Motor neuron (in vitro differentiated cells): ENCODE measurements around the gene STARD7. TPM values are rescaled to one million over a fixed set of nuclear protein-coding genes. Genes with fewer than 3 reads are reported as not detected.
A peak's percentile ranks its signal among the peaks of the same experiment; 100 is the strongest.
"Not testable (repeated sequence)": the region's sequence is repeated elsewhere in the genome, so short reads cannot be mapped to it uniquely, and the experiment has no call there.

ENCODE experiments used
- ATAC-seq, 8 experiments: fragments of 200-7000 bp; cut with Tn5 transposase; replicated peaks in 6 of 8; 2 replicates each; pipeline ENCODE4 v1.8.0; 2021; ENCODE audit warnings: mild to moderate bottlenecking in 8 of 8, moderate library complexity in 8 of 8
- H3K27ac ChIP-seq, 2 donors: fragments of 250-450 bp; sonication (Bioruptor Pico); 2 replicates each; pipeline ENCODE4 v1.9.0; 2021; ENCODE audit warnings: antibody characterized with exemption in 2 of 2, mild to moderate bottlenecking in 2 of 2, moderate library complexity in 1 of 2
- H3K4me1 ChIP-seq, 2 donors: fragments of 250-450 bp; sonication (Bioruptor Pico); replicated peaks in 1 of 2; 2 replicates each; pipeline ENCODE4 v1.6.1; 2021; ENCODE audit warnings: antibody characterized with exemption in 2 of 2, mild to moderate bottlenecking in 2 of 2, moderate library complexity in 1 of 2
- H3K4me3 ChIP-seq, 5 donors: fragments of 250-450 bp; sonication (Bioruptor Pico); 2 replicates each; pipeline ENCODE4 v1.9.0; 2021; ENCODE audit warnings: antibody characterized with exemption in 5 of 5, mild to moderate bottlenecking in 5 of 5, moderate library complexity in 4 of 5
- WGBS, 10 experiments: fragments of 450-650 bp; shearing (Covaris generic); methylation state at CpG; one replicate each; pipeline ENCODE4 v1.0.0; 2022; 5-methylcytosine and 5-hydroxymethylcytosine counted together
- in situ Hi-C, 9 experiments: fragments of 400-800 bp; cut with MboI; loops; one replicate each; pipeline ENCODE4 v1.15.0; 2021; ENCODE audit warnings: low sequenced_read_pairs in 9 of 9, low pct_unique_long_range_greater_than_20kb in 2 of 9; ENCODE audit not compliant: unreplicated experiment in 9 of 9
- total RNA-seq, 8 experiments: library from RNA; unstranded; fragments of 300-600 nt; gene quantifications; 2 replicates each; pipeline versions ENCODE4 v1.2.3 to v1.2.4, GENCODE V29; 2022

Gene STARD7
- total RNA-seq, 8 experiments from 2014 or later: 54.5 to 134 (median 100) TPM

DNA sequence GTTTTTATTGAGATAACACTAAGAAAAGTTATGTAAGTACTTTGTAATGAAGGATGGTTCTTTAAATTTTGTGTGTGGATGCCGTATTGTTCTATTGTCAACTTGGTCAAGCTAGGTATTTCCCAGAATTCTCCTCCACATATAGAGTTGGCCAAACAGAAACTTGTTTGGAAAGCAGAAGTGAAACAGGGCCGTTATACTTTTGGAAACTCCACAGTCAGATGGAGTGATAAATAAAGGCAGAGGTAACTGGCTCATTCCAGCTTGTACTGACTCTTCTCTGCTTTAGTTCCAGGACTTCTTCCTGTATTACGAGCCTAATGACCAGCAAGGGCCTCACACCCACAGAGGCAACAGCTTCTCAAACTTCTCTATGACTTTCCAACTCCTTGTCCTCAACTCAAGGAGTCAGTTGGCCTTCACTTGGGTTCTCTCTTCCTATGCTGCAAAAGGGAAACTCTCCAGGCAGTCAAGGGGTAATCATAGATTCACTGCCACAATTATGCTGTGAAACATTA lies 16.4 kb upstream of the STARD7 start:
- in situ Hi-C loops: no loop called here
- WGBS, 10 experiments: 74 to 100% (median 89%) methylated on average over 1 to 3 of the region's 3 CpGs; no CpG with 5 or more reads in 2 of the 10 experiments
- Histone ChIP-seq H3K4me3 (no peak overlapping the region), H3K4me1 (no peaks in the 10 kb centered on the region), H3K27ac (no peak overlapping the region)
- no peak for ATAC-seq

DNA sequence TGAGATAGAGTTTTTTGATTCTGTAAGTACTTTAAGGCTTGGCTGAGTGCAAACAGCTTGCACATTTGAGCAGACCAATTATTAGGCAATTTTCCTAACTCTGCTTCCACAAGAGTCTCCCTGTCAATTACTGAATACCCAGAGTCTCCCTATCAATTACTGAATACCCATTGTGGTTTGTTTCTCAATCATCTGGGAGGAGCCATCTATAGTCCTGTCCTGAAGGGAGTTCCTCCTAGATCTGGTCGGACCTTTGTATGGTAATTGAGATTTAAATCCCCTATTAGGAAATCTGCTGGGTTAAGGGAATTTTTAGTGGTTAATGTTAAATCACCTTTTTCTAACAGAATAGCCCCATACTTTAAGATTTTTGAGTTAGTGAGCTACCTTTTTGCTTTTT lies 12.5 kb upstream of the STARD7 start:
- 50 to 88% (median 82%) methylated on average over 1 of the region's 1 CpG; no CpG with 5 or more reads in 6 of the 10 experiments for WGBS, 10 experiments
- peak in 2 of 8 experiments; percentile 42 to 49 for ATAC-seq
- in situ Hi-C loops, H3K4me3 ChIP-seq, H3K27ac ChIP-seq, H3K4me1 ChIP-seq: not testable (repeated sequence)

DNA sequence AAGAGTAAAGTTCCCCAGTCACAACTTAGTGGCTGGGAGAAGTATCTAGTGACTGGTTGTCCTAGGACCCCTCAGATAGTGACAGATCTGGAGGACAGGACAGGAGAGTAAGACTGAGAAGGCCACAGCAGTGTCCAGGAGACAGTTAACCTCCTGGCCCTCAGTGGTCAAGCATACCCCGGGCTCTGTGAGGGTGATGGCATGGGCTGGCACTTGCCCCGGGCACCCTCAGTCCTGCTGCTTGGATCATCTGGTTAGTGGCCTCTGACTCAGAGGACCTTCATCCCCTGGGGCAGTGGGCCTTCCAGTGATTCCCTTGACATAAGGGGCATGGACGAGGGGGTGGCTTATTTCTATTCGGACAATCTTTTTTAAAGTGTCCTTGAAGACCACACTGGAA lies 11.3 kb upstream of the STARD7 start:
- in situ Hi-C loops, H3K4me3 ChIP-seq, ATAC-seq, H3K4me1 ChIP-seq, H3K27ac ChIP-seq: not testable (repeated sequence)
- no CpG with 5 or more reads among the region's 4 CpGs for WGBS, 10 experiments

DNA sequence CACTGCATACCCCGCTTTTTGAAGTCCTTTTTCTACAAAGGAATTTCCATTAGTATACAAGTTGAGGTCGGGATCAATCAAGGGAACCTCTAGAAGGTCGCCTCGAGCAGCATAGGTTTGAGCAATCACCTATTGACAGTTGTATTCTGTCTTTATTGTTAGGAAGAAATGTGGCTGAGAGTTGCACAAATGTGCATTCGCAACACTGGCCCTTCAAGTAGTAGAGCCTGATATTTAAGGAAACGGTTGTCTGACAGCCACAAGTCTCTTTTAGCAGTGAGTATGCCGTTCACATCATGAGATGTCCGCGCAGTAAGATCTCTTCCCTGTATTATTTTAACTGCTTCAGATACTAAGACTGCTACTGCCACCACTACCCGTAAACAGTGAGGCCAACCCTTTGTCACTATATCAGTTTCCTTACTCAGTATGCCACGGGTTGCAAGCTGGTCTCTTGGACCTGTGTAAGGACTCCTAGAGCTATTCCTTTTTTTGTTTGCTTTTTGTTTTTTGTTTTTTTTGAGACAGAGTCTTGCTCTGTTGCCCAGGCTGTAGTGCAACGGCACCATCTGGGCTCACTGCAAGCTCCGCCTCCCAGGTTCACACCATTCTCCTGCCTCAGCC lies 10.0 kb upstream of the STARD7 start:
- ATAC-seq: no peak
- no peak overlapping the region for H3K27ac ChIP-seq
- H3K4me1 ChIP-seq: no peaks in the 10 kb centered on the region
- 83 to 100% (median 100%) methylated on average over 1 to 10 of the region's 13 CpGs; no CpG with 5 or more reads in 1 of the 10 experiments for WGBS, 10 experiments
- no peak overlapping the region for H3K4me3 ChIP-seq
- in situ Hi-C loops: no loop called here

DNA sequence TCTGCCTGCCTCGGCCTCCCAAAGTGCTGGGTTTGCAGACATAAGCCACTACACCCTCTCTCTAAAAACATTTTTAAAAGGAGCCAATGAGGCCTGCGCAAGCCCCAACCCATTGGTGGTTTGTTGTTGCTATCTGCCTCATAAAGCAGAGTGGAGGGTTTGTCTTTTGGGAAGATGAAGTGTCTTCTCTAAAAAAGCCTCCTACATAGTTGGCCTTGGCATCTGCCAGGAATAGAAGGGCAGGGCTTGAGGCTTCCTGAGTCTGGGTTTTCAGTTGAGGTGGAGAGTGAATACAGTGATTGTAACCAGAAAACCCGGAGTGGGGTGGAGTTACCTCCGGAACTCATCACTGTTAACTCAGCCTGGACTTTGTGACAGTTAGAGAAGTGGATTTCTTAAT lies 5.9 kb upstream of the STARD7 start:
- Histone ChIP-seq H3K4me1 (peaks cover 6 to 7% of the 10 kb centered on the region in 2 donors), H3K4me3 (no peak overlapping the region), H3K27ac (no peak overlapping the region)
- no peak for ATAC-seq
- WGBS, 10 experiments: 60 to 100% (median 88%) methylated on average over 1 to 4 of the region's 4 CpGs; no CpG with 5 or more reads in 3 of the 10 experiments
- in situ Hi-C loops: no loop called here

DNA sequence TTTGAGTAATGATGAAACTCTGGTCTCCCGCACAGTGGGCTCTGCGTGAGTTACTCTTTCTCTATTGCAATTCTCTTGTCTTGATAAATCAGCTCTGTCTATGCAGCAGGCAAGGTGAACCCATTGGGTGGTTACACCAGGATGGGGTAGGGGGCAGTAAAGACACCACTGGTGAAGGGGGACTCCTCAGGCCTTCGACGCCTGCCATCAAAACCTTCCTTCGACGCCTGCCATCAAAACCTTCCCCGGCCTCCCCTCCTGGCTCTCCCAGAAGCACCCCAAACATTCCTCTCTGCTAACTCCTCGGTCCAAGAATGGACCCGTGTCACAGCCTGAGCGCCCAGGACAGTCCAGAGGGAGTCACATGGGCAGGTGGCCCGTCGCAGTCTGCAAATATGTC lies 4.8 kb upstream of the STARD7 start:
- in situ Hi-C loops: no loop called here
- no peak overlapping the region for H3K27ac ChIP-seq
- ATAC-seq: no peak
- WGBS, 10 experiments: 90 to 100% (median 97%) methylated on average over 1 to 8 of the region's 12 CpGs; no CpG with 5 or more reads in 4 of the 10 experiments
- peaks cover 8 to 9% of the 10 kb centered on the region in 2 donors for H3K4me1 ChIP-seq
- H3K4me3 ChIP-seq: no peak overlapping the region

DNA sequence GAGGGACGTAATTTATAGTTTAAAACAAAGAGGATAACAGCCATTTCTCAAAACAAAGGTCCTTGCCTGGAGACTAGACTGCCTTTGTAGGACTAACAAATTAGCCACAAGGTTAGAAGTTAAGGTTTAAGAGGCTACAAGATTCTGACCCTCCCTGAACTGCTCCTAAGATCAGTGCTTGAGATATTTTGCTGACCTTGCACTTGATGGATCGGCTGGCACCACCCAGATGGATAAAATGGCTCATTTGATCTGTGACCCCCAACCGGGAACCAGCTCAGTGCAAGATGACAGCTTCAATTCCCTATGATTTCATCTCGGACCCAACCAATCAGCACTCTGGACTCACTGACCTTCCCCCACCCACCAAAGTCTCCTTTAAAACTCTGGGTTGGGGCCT lies 3.7 kb upstream of the STARD7 start:
- Histone ChIP-seq H3K27ac (no peak overlapping the region), H3K4me3 (no peak overlapping the region), H3K4me1 (peaks cover 8 to 9% of the 10 kb centered on the region in 2 donors)
- WGBS, 10 experiments: 53 to 100% (median 90%) methylated on average over 1 to 3 of the region's 4 CpGs; no CpG with 5 or more reads in 2 of the 10 experiments
- no peak for ATAC-seq
- in situ Hi-C loops: no loop called here

DNA sequence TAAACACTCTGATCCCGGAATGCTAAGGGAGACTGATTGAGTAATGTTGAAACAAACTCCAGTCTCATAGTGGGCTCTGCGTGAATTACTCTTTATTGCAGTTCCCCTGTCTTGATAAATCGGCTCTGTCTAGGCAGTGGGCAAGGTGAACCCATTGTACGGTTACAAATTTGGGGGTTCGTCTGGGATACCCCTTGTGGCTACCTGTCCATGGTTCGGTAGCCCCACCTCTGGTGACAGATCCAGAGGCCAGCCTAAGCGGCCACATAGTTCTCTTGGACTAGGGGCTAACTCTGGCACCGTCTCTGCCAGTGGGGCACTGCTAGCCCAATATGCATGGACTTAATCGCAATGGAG lies 1.1 kb upstream of the STARD7 start:
- Histone ChIP-seq H3K4me3 (peak overlapping the region; percentile 61 to 95 (median 79)), H3K4me1 (peaks cover 23 to 25% of the 10 kb centered on the region in 2 donors), H3K27ac (no peak overlapping the region)
- no peak for ATAC-seq
- in situ Hi-C loops: no loop called here
- WGBS, 10 experiments: 78 to 100% (median 96%) methylated on average over 2 to 8 of the region's 9 CpGs; no CpG with 5 or more reads in 5 of the 10 experiments

DNA sequence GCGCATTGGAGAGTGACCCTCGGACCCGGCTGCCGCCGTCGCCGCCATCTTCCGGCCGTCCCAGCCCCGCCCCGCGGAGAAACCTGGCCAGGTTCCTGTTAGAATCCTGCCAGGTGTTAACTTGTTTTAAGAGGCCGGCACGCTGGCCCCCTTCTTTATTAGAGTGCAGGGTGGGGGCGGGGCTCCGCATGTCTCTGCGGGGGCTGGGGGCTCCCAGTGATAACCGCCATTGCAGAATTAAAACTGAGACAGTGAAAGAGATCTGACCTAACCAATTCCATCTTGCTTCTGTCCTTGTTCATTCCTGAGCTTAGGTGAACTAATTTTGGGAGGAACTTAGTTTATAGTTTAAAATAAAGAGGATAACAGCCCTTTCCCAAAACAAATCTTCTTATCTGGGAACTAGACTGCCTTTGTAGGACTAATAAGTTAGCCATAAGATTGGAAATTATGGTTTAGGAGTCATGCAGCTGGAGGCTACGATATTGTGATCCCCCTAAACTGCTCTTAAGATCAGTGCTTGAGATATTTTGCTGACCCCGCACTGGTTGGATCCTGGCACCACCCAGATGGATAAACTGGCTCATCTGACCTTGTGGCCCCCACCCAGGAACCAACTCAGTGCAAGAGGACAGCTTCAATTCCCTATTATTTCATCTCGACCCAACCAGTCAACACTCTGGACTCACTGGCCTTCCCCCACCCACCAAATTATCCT lies 543 bp upstream of the STARD7 start:
- Histone ChIP-seq H3K27ac (peak overlapping the region; percentile 71 to 95), H3K4me1 (peaks cover 23 to 25% of the 10 kb centered on the region in 2 donors), H3K4me3 (peak overlapping the region; percentile 61 to 95 (median 79))
- 0 to 60% (median 30%) methylated on average over 1 to 8 of the region's 21 CpGs; no CpG with 5 or more reads in 3 of the 10 experiments for WGBS, 10 experiments
- in situ Hi-C loops: no loop called here
- ATAC-seq: peak in 1 of 8 experiments; percentile 0

DNA sequence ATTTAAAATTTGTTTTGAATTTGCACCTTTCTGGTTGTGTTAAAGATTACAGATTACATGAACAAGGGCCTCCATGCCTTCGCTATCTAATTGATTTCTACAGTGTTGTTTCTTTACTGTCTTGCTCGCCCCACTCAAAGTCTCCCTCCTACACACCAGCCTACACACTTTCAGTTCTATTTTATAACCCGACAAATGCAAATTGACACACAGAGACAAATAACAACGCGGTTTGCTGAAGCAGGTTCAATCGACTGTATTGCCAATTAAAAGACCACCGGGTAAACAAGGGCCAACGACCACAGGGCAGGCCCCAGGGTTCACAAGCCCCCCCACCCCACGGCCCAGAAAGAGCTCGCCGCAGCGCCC lies 869 bp downstream of the STARD7 start:
- Histone ChIP-seq H3K4me1 (peaks cover 23 to 25% of the 10 kb centered on the region in 2 donors), H3K4me3 (peak overlapping the region; percentile 61 to 95 (median 79)), H3K27ac (peak overlapping the region; percentile 89 to 95)
- in situ Hi-C loops: no loop called here
- WGBS, 10 experiments: 0 to 7% (median 0%) methylated on average over 1 to 12 of the region's 12 CpGs
- no peak for ATAC-seq

DNA sequence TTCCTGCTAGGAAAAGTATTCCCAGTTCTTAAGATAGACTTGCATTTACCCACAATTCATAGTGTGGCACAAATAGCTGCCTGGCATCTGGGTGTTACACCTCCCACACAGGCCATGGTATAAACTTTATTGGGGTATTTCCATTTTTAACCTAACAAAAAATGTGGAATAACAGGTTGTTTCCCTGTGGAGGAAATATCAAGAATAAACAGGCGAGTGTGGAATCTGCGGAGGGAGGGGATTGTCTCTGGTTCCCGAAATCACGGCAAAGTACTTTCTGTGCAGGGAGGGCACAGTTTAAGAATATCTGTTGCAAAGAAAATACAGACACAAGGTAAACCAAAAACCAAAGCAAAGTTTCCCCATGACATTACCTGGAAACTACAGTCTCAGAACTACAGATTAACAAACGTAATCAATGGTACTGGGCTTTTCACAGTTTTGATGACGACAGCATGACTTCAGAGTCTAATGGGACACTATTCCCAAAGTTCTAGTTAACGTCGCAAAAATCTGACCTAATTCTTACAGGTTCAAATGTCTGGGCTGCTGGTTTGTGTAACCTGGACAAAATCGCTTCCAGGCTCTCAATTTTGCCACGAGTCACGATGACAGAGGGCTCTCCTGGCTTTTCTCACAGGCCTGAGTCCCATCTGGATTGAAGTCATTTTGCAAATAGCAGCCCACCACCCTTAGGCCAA lies 1.4 kb downstream of the STARD7 start:
- H3K4me1 ChIP-seq: peaks cover 23 to 29% of the 10 kb centered on the region in 2 donors

DNA sequence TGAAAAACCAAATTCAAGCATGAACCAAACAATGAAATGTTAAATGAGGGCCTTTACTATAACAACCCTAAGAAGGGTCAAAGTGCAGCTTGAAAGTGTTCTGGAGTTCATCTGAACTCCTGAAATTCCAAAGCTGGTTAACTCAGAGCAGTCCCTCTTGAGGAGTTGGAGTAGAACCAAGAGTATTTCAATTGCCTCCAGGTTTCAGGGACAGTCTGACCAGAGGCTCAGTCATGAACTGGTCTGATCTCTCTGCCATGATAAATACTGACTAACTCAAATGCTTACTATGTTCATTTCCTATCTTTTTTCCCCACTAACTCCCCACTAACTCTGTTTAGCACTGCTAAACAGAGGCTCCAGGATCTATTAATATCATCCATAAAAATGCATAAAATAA lies 2.7 kb downstream of the STARD7 start:
- ATAC-seq: no peak
- H3K4me3 ChIP-seq: no peak overlapping the region
- H3K4me1 ChIP-seq: peaks cover 23 to 29% of the 10 kb centered on the region in 2 donors
- no peak overlapping the region for H3K27ac ChIP-seq
- in situ Hi-C loops: no loop called here

More for the DNA sequence above, 1.4 kb downstream of the STARD7 start:
- in situ Hi-C loops: no loop called here
- ATAC-seq: no peak
- Histone ChIP-seq H3K27ac (peak overlapping the region in 1 of 2 donors; percentile 95), H3K4me3 (peak overlapping the region; percentile 61 to 95 (median 79))
- WGBS, 10 experiments: 0 to 41% (median 15%) methylated on average over 3 to 10 of the region's 11 CpGs
